Astrocyte of the spinal cord (primary cell): ENCODE measurements around the gene DYNC1I1.

Experiments used
- DNase-seq: peaks from one replicate; pipeline ENCODE4 v3.0.0; 2011; ENCODE audit warnings: low read depth, low spot score
- H3K4me3 ChIP-seq: 2 replicates; pipeline ENCODE4 v1.5.1; 2011; ENCODE audit warnings: low read depth, mild to moderate bottlenecking, low read length, moderate library complexity
- in situ Hi-C: cut with HindIII; loops from 2 replicates; pipeline ENCODE4 v1.10.0; 2017; ENCODE audit warnings: low sequenced_read_pairs
- TF ChIP-seq, protein P1 (sequence below): IDR thresholded peaks from 2 replicates; pipeline ENCODE4 v1.5.1; 2012; ENCODE audit warnings: low read depth, mild to moderate bottlenecking, low read length, inconsistent platforms

The DYNC1I1 gene

DNA sequence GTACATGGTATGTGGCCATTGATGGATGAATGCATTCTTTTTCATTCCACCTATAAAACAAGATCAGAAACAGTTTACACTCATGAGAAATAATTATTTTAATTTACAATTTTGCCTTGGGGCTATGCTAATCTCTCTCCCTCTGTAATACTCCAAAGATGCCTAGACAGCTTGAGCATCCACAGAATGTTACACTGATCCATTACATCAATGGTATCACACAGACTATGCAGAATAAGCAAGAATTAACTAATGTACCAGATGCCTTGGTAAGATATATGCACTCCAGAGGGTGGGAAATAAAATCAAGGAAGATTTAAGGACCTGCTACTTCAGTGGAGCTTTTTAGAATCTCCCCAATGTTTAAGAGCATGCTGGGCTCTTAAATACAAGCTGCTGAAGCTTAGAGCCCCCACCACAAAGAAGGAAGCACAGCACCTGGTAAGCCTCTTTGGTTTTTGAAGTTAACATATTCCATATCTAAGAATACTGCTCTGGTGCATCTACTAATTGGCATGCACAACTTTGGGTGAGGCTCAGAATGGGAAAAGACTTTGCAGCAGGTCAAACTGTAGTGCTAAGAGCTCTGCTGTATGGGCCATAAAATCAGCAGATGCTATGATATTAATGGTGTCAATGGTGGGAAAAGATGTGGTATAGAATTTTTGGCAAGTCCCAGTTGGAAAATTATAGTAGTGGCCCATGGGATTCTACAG lies 329.9 kb downstream of the DYNC1I1 start:
- no peak overlapping the region for H3K4me3 ChIP-seq
- TF ChIP-seq, protein P1, sequence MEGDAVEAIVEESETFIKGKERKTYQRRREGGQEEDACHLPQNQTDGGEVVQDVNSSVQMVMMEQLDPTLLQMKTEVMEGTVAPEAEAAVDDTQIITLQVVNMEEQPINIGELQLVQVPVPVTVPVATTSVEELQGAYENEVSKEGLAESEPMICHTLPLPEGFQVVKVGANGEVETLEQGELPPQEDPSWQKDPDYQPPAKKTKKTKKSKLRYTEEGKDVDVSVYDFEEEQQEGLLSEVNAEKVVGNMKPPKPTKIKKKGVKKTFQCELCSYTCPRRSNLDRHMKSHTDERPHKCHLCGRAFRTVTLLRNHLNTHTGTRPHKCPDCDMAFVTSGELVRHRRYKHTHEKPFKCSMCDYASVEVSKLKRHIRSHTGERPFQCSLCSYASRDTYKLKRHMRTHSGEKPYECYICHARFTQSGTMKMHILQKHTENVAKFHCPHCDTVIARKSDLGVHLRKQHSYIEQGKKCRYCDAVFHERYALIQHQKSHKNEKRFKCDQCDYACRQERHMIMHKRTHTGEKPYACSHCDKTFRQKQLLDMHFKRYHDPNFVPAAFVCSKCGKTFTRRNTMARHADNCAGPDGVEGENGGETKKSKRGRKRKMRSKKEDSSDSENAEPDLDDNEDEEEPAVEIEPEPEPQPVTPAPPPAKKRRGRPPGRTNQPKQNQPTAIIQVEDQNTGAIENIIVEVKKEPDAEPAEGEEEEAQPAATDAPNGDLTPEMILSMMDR: no peak
- DNase-seq: no peak
- in situ Hi-C loops: no loop called here

DNA sequence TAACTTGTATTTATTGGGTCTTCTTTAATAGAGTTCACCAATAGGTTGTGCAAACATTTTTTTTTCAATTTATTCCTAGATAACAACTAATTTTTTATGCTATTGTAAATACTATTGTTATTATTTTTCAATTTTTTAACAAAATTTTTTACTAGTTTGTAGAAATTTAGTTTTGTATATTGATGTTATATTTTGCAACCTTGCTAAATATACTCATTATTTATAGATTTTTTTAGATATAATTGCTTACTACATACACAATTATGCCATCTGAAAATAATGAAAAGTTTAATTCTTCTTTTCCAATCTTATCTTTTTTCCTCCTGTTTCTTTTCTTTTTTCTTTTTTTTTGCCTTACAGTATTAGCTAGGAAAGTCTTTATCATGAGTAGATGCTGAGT lies 332.6 kb downstream of the DYNC1I1 start:
- DNase-seq: no peak
- in situ Hi-C loops: no loop called here

DNA sequence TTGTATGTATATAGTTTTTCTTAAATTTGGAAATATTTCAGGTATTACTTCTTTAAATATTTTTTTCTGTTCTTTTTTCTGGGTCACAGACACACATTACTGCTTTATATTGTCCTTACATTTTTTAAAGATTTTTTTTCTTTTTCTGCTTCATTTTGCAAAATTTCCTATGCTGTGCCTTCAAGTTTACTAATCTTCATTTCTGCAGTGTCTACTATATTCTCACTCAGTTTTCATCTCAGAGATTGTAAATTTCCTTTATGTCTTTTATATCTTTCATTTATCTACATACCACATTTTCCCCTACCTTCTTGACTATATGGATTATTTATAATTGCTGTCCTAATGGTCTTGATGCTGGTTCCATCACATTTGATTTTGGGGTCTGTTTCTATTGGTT lies 339.1 kb downstream of the DYNC1I1 start:
- in situ Hi-C loops: no loop called here

More for the DNA sequence above, 332.6 kb downstream of the DYNC1I1 start:
- no peak overlapping the region for H3K4me3 ChIP-seq
- TF ChIP-seq, protein P1: no peak

DNA sequence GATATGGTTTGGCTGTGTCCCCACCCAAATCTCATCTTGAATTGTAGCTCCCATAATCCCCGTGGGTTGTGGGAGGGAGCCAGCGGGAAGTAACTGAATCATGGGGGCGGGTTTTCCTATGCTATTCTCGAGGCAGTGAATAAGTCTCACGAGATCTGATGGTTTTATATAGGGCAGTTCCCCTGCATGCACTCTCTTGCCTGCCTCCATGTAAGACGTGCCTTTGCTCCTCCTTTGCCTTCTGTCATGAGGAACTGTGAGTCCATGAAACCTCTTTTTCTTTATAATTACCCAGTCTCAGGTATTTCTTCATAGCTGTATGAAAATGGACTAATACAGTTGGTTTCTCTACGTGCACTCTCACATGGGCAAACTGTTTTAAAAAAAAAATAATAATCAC lies 341.8 kb downstream of the DYNC1I1 start:
- in situ Hi-C loops: no loop called here
- DNase-seq: no peak
- TF ChIP-seq, protein P1: no peak

More for the DNA sequence above, 339.1 kb downstream of the DYNC1I1 start:
- no peak for DNase-seq
- TF ChIP-seq, protein P1: no peak
- H3K4me3 ChIP-seq: no peak overlapping the region

DNA sequence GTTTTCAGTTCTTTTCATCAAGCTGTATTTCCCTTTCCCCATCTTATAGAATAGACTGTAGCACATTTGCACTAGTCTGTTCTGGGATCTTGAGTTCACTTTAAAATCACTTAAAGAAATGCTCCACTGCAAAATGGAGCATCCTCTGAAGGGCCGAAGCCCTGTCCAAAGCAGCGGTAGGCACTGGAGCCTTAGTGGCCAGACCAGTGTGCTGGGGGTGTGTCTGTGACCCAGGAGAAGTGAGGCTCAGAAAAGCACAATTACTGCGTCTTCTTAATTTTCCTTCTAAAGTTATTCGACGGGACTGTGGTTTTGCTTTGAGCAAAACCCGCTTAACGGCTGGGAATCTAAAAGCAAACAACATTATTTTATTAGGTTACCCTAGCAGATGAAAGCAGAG lies 343.8 kb downstream of the DYNC1I1 start:
- TF ChIP-seq, protein P1: no peak
- no peak for DNase-seq
- in situ Hi-C loops: no loop called here
- H3K4me3 ChIP-seq: no peak overlapping the region

More for the DNA sequence above, 341.8 kb downstream of the DYNC1I1 start:
- no peak overlapping the region for H3K4me3 ChIP-seq

DNA sequence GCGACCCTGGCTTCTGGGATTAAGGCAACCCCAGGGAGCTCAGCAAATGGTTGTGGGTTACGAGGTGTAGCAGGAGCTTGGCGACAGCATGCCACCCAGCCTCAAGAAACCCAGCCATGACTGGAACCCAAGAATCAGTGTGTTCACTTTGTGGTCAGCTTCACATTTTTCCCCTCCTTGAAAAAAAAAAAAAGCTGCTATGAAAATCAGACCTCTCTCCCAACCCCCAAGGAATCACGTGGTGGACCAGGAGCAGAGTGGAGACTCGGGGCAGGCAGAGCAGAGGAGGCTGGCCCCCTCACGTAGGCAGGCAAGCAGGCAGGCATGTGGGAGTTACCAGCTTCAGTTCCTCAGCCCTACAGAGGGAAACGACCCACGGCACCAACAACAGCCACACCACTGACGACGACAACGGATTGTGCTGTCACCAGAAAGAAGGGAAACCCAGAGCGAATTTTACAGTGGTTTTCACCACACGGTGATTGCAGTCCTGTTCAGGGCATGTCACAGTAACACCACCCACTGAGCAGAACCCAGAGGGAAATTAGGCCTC lies 346.2 kb downstream of the DYNC1I1 start:
- TF ChIP-seq, protein P1: no peak
- no peak overlapping the region for H3K4me3 ChIP-seq
- DNase-seq: peak; percentile 53
- in situ Hi-C loops: no loop called here
